Inferior parietal cortex (tissue), 1 donor: Measurements from ENCODE around the gene DRAXIN.

Experiments
- DNase-seq: peaks from one replicate; pipeline ENCODE4 v3.0.0-alpha.2; 2016; ENCODE audit errors: extremely low spot score

DRAXIN gene

GRCh38 chr1:11657654-11658053, 33.9 kb upstream of the DRAXIN start:
- no peak for DNase-seq

- no peak for DNase-seq
Observed at GRCh38 chr1:11658542-11658941, 33.0 kb upstream of the DRAXIN start.

GRCh38 chr1:11659748-11660147, 31.8 kb upstream of the DRAXIN start:
- DNase-seq: no peak

GRCh38 chr1:11661103-11661502, 30.4 kb upstream of the DRAXIN start:
- DNase-seq: no peak

- no peak for DNase-seq
Observed at GRCh38 chr1:11664336-11665065, 27.0 kb upstream of the DRAXIN start.

GRCh38 chr1:11668516-11668915, 23.0 kb upstream of the DRAXIN start:
- no peak for DNase-seq

- no peak for DNase-seq
Observed at GRCh38 chr1:11670747-11671146, 20.8 kb upstream of the DRAXIN start.

GRCh38 chr1:11671205-11671543, 20.3 kb upstream of the DRAXIN start:
- DNase-seq: no peak

GRCh38 chr1:11671544-11672286, 19.8 kb upstream of the DRAXIN start:
- no peak for DNase-seq

- no peak for DNase-seq
Observed at GRCh38 chr1:11673089-11673769, 18.3 kb upstream of the DRAXIN start.

GRCh38 chr1:11674488-11674887, 17.0 kb upstream of the DRAXIN start:
- no peak for DNase-seq

GRCh38 chr1:11675325-11675724, 16.2 kb upstream of the DRAXIN start:
- no peak for DNase-seq

GRCh38 chr1:11676386-11677103, 15.0 kb upstream of the DRAXIN start:
- DNase-seq: no peak

GRCh38 chr1:11678442-11678841, 13.1 kb upstream of the DRAXIN start:
- DNase-seq: no peak

- no peak for DNase-seq
Observed at GRCh38 chr1:11680270-11681070, 11.0 kb upstream of the DRAXIN start.

GRCh38 chr1:11681071-11681771, 10.3 kb upstream of the DRAXIN start, which contains the start of gene MAD2L2:
Gene MAD2L2 (minus strand): TSS chr1:11681148. CDS start chr1:11680601, 547 bp downstream.
- DNase-seq: peak; percentile 81

- DNase-seq: no peak
Observed at GRCh38 chr1:11682287-11682771, 9.2 kb upstream of the DRAXIN start.

GRCh38 chr1:11682799-11683198, 8.7 kb upstream of the DRAXIN start:
- no peak for DNase-seq

- no peak for DNase-seq
Observed at GRCh38 chr1:11684070-11684469, 7.4 kb upstream of the DRAXIN start.

- no peak for DNase-seq
Observed at GRCh38 chr1:11685210-11685752, 6.2 kb upstream of the DRAXIN start.
